ENCODE results near the gene RARRES1. TPM values are rescaled to one million over a fixed set of nuclear protein-coding genes. Genes with fewer than 3 reads are reported as not detected.
"Not testable (repeated sequence)": the region's sequence is repeated elsewhere in the genome, so short reads cannot be mapped to it uniquely, and the experiment has no call there.

The RARRES1 gene
- total RNA-seq, 1 donor from 2014 or later = 1.7 TPM

- DNase-seq (ENCODE audit: low read depth in 2 of 2) = no peak
Observed at GRCh38 chr3:158696618-158697017, 35.6 kb downstream of the RARRES1 start.

- not testable (repeated sequence) for DNase-seq (ENCODE audit: low read depth in 2 of 2)
Observed at GRCh38 chr3:158693866-158694456, 38.3 kb downstream of the RARRES1 start.

GRCh38 chr3:158685159-158685558 is 47.1 kb downstream of the RARRES1 start:
- DNase-seq (ENCODE audit: low read depth in 2 of 2) = peak; percentile 82 to 85

- DNase-seq (ENCODE audit: low read depth in 2 of 2) = no peak
Observed at GRCh38 chr3:158683230-158683962, 48.9 kb downstream of the RARRES1 start.

- DNase-seq (ENCODE audit: low read depth in 2 of 2) = no peak
Observed at GRCh38 chr3:158680861-158681260, 51.4 kb downstream of the RARRES1 start.

- peak in 1 of 2 donors; percentile 33 for DNase-seq (ENCODE audit: low read depth in 2 of 2)
Observed at GRCh38 chr3:158679547-158680000, 52.7 kb downstream of the RARRES1 start.

- DNase-seq (ENCODE audit: low read depth in 2 of 2) = no peak
Observed at GRCh38 chr3:158678687-158679086, 53.6 kb downstream of the RARRES1 start.

GRCh38 chr3:158672215-158673176 is 59.8 kb downstream of the RARRES1 start, which contains the start of gene LXN:
Gene LXN, minus strand, starts transcription at chr3:158672648. Its CDS starts 170 bp downstream, at chr3:158672478.
- peak; percentile 41 to 87 for DNase-seq (ENCODE audit: low read depth in 2 of 2)

- peak in 1 of 2 donors; percentile 19 for DNase-seq (ENCODE audit: low read depth in 2 of 2)
Observed at GRCh38 chr3:158671821-158672214, 60.4 kb downstream of the RARRES1 start.

GRCh38 chr3:158668506-158668905 is 63.8 kb downstream of the RARRES1 start:
- peak in 1 of 2 donors; percentile 69 for DNase-seq (ENCODE audit: low read depth in 2 of 2)

- no peak for DNase-seq (ENCODE audit: low read depth in 2 of 2)
Observed at GRCh38 chr3:158666416-158666815, 65.8 kb downstream of the RARRES1 start.

- no peak for DNase-seq (ENCODE audit: low read depth in 2 of 2)
Observed at GRCh38 chr3:158663832-158664231, 68.4 kb downstream of the RARRES1 start.

- DNase-seq (ENCODE audit: low read depth in 2 of 2) = no peak
Observed at GRCh38 chr3:158663246-158663645, 69.0 kb downstream of the RARRES1 start.

GRCh38 chr3:158660711-158661110 is 71.5 kb downstream of the RARRES1 start:
- peak; percentile 81 to 91 for DNase-seq (ENCODE audit: low read depth in 2 of 2)

GRCh38 chr3:158659454-158660237 is 72.6 kb downstream of the RARRES1 start:
- DNase-seq (ENCODE audit: low read depth in 2 of 2) = peak; percentile 98 to 99

GRCh38 chr3:158658889-158659288 is 73.4 kb downstream of the RARRES1 start:
- no peak for DNase-seq (ENCODE audit: low read depth in 2 of 2)

- DNase-seq (ENCODE audit: low read depth in 2 of 2) = no peak
Observed at GRCh38 chr3:158652463-158652862, 79.8 kb downstream of the RARRES1 start.

GRCh38 chr3:158651192-158651591 is 81.1 kb downstream of the RARRES1 start:
- DNase-seq (ENCODE audit: low read depth in 2 of 2) = no peak

- DNase-seq (ENCODE audit: low read depth in 2 of 2) = peak; percentile 85 to 96
Observed at GRCh38 chr3:158649791-158650190, 82.5 kb downstream of the RARRES1 start.

All from dermis microvascular lymphatic vessel endothelial cell (primary cell).